ENCODE data around the gene U2AF1L4. TPM values are rescaled to one million over a fixed set of nuclear protein-coding genes. Genes with fewer than 3 reads are reported as not detected.

The U2AF1L4 gene
- total RNA-seq, 4 donors from 2014 or later: 7.9 to 31.1 (median 20.9) TPM

GRCh38 chr19:35780717-35781116 is 35.5 kb upstream of the U2AF1L4 start:
- Histone ChIP-seq H3K36me3 (peaks cover 6 to 76% (median 47%) of the 10 kb centered on the region in 4 donors), H3K27ac (replicated peaks in 1 of 4) (no peak overlapping the region), H3K27me3 (no peaks in the 10 kb centered on the region), H3K4me1 (peaks cover 7 to 17% (median 11%) of the 10 kb centered on the region in 4 donors), H3K9me3 (no peaks in the 10 kb centered on the region), H3K4me3 (no peak overlapping the region)
- WGBS: 95% methylated on average over 19 of the region's 20 CpGs
- no peak for DNase-seq (ENCODE audit: extremely low spot score)
- TF ChIP-seq EP300 (IDR thresholded peaks at IDR 0.05) (no peak), CTCF (IDR thresholded peaks at IDR 0.05) (no peak), POLR2A (IDR thresholded peaks at IDR 0.05; ENCODE audit: low read depth) (no peak), POLR2AphosphoS5 (IDR thresholded peaks at IDR 0.05) (no peak)
- intact Hi-C loops (cut with DNase I): loop anchor here (10.0 kb wide), 1 partner anchor 74 kb away; the partner anchor contains the start of genes KIRREL2 and NPHS1

GRCh38 chr19:35780058-35780457 is 34.8 kb upstream of the U2AF1L4 start:
- intact Hi-C loops (cut with DNase I): loop anchor here (10.0 kb wide), 1 partner anchor 75 kb away; the partner anchor contains the start of genes KIRREL2 and NPHS1
- H3K4me1 ChIP-seq: peaks cover 8 to 20% (median 13%) of the 10 kb centered on the region in 4 donors
- WGBS: 96% methylated on average over 5 of the region's 16 CpGs
- H3K36me3 ChIP-seq: peaks cover 6 to 70% (median 44%) of the 10 kb centered on the region in 4 donors
- no peaks in the 10 kb centered on the region for H3K9me3 ChIP-seq
- no peak for TF ChIP-seq CTCF (IDR thresholded peaks at IDR 0.05)
- no peak for TF ChIP-seq POLR2AphosphoS5 (IDR thresholded peaks at IDR 0.05)
- no peak for TF ChIP-seq EP300 (IDR thresholded peaks at IDR 0.05)
- no peak for DNase-seq (ENCODE audit: extremely low spot score)
- no peak overlapping the region for H3K27ac ChIP-seq (replicated peaks in 1 of 4)
- no peaks in the 10 kb centered on the region for H3K27me3 ChIP-seq
- H3K4me3 ChIP-seq: no peak overlapping the region

GRCh38 chr19:35779033-35779432 is 33.8 kb upstream of the U2AF1L4 start:
- TF ChIP-seq POLR2AphosphoS5 (IDR thresholded peaks at IDR 0.05) (no peak), POLR2A (IDR thresholded peaks at IDR 0.05; ENCODE audit: low read depth) (no peak), CTCF (IDR thresholded peaks at IDR 0.05) (no peak), EP300 (IDR thresholded peaks at IDR 0.05) (no peak)
- intact Hi-C loops (cut with DNase I): loop anchor here (10.0 kb wide), 1 partner anchor 106 kb away; no protein-coding TSS in a partner anchor
- 88% methylated on average over 8 of the region's 8 CpGs for WGBS

GRCh38 chr19:35777961-35778360 is 32.7 kb upstream of the U2AF1L4 start:
- intact Hi-C loops (cut with DNase I): loop anchor here (10.0 kb wide), 1 partner anchor 107 kb away; no protein-coding TSS in a partner anchor
- Histone ChIP-seq H3K27ac (replicated peaks in 1 of 4) (no peak overlapping the region), H3K27me3 (no peaks in the 10 kb centered on the region), H3K4me1 (peaks cover 14 to 28% (median 20%) of the 10 kb centered on the region in 4 donors), H3K36me3 (peaks cover 6 to 50% (median 38%) of the 10 kb centered on the region in 4 donors), H3K9me3 (no peaks in the 10 kb centered on the region), H3K4me3 (no peak overlapping the region)
- WGBS: 88% methylated on average over 7 of the region's 7 CpGs
- TF ChIP-seq POLR2AphosphoS5 (IDR thresholded peaks at IDR 0.05) (no peak), CTCF (IDR thresholded peaks at IDR 0.05) (no peak), POLR2A (IDR thresholded peaks at IDR 0.05; ENCODE audit: low read depth) (no peak), EP300 (IDR thresholded peaks at IDR 0.05) (no peak)
- DNase-seq (ENCODE audit: extremely low spot score): no peak

More at GRCh38 chr19:35779033-35779432, 33.8 kb upstream of the U2AF1L4 start:
- no peak for DNase-seq (ENCODE audit: extremely low spot score)
- no peak overlapping the region for H3K27ac ChIP-seq (replicated peaks in 1 of 4)
- H3K9me3 ChIP-seq: no peaks in the 10 kb centered on the region
- no peaks in the 10 kb centered on the region for H3K27me3 ChIP-seq
- peaks cover 6 to 59% (median 39%) of the 10 kb centered on the region in 4 donors for H3K36me3 ChIP-seq
- peaks cover 14 to 28% (median 20%) of the 10 kb centered on the region in 4 donors for H3K4me1 ChIP-seq
- no peak overlapping the region for H3K4me3 ChIP-seq
